GM19099 (cell line): ENCODE data around the gene EFHC1.

Experiments
- POLR2A ChIP-seq: IDR thresholded peaks from 3 replicates; pipeline ENCODE4 v1.6.1; 2011; ENCODE audit warnings: low read depth; ENCODE audit not compliant: insufficient read length; ENCODE audit errors: extremely low read depth

The EFHC1 gene

GRCh38 chr6:52415917-52416628 is 4.1 kb upstream of the EFHC1 start:
- no peak for TF ChIP-seq POLR2A

- TF ChIP-seq POLR2A, result no peak
Observed at GRCh38 chr6:52416629-52417151, 3.5 kb upstream of the EFHC1 start.

- TF ChIP-seq POLR2A, result no peak
Observed at GRCh38 chr6:52417675-52418111, 2.4 kb upstream of the EFHC1 start.

- no peak for TF ChIP-seq POLR2A
Observed at GRCh38 chr6:52418606-52419005, 1.5 kb upstream of the EFHC1 start.

GRCh38 chr6:52420668-52421358 is 671 bp downstream of the EFHC1 start:
- no peak for TF ChIP-seq POLR2A

GRCh38 chr6:52422156-52422555 is 2.0 kb downstream of the EFHC1 start:
- no peak for TF ChIP-seq POLR2A

GRCh38 chr6:52423448-52423847 is 3.3 kb downstream of the EFHC1 start:
- TF ChIP-seq POLR2A, result no peak

GRCh38 chr6:52423971-52424381 is 3.8 kb downstream of the EFHC1 start:
- TF ChIP-seq POLR2A, result no peak

- no peak for TF ChIP-seq POLR2A
Observed at GRCh38 chr6:52424513-52424912, 4.4 kb downstream of the EFHC1 start.

- no peak for TF ChIP-seq POLR2A
Observed at GRCh38 chr6:52426667-52427066, 6.5 kb downstream of the EFHC1 start.

GRCh38 chr6:52435345-52435744 is 15.2 kb downstream of the EFHC1 start:
- TF ChIP-seq POLR2A, result no peak

- no peak for TF ChIP-seq POLR2A
Observed at GRCh38 chr6:52438926-52439325, 18.8 kb downstream of the EFHC1 start.

- no peak for TF ChIP-seq POLR2A
Observed at GRCh38 chr6:52454556-52454955, 34.4 kb downstream of the EFHC1 start.

GRCh38 chr6:52457096-52457495 is 37.0 kb downstream of the EFHC1 start:
- no peak for TF ChIP-seq POLR2A

- TF ChIP-seq POLR2A, result no peak
Observed at GRCh38 chr6:52474173-52474572, 54.0 kb downstream of the EFHC1 start.

- TF ChIP-seq POLR2A, result no peak
Observed at GRCh38 chr6:52475307-52475706, 55.2 kb downstream of the EFHC1 start.
